ENCODE measurements around the gene STRAP. TPM values are rescaled to one million over a fixed set of nuclear protein-coding genes. Genes with fewer than 3 reads are reported as not detected.
"Not testable (repeated sequence)": the region's sequence is repeated elsewhere in the genome, so short reads cannot be mapped to it uniquely, and the experiment has no call there.

Gene STRAP
- total RNA-seq, 2 donors from 2014 or later, result 107 to 136 TPM

DNA sequence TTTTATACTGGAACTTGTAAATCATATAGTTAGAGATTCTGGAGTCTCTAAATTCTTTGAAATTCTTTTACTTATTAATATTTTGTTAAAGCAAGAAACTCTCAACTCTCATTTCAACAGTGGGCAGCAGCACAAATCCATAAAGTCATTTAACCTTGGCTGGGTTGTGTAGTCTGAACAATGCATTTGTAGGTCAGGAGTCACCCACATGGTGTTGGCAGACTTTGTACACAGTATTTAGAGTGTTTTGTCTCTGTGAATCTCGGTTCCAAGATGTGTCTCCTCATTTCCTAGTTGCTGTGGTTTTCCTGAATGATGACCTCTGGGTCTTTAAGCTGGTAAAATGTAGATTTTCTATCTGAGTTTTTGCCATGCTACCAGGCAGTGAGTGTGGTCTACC, 20.8 kb upstream of the STRAP start:
- DNase-seq (ENCODE audit: low spot score in 2 of 2), result no peak
- no peak for ATAC-seq
- no peaks in the 10 kb centered on the region for H3K36me3 Mint-ChIP-seq
- H3K27ac Mint-ChIP-seq, result no peak overlapping the region
- H3K9me3 Mint-ChIP-seq, result no peaks in the 10 kb centered on the region

DNA sequence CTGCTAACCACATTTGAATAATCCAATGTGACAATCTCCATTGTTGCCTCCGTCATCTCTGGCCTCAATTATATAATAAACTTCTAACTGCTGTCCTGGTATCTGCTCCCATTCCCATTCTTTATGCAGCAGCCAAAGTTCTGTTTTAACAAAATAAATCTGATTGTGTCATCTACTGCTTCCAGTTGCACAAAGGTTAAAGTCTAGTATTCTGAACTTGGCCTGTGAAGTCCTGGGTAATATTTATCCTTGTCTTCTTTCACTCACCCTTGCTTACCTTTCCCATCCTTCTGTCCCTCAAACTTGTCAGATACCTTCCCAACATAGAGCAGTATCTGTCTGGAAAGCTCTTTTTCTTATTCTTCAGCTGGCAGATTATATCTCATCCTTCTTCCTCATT, 19.3 kb upstream of the STRAP start:
- H3K27ac Mint-ChIP-seq, result no peak overlapping the region
- ATAC-seq, result no peak
- DNase-seq (ENCODE audit: low spot score in 2 of 2), result no peak
- H3K9me3 Mint-ChIP-seq, result no peaks in the 10 kb centered on the region
- H3K36me3 Mint-ChIP-seq, result peaks cover 0 to 4% of the 10 kb centered on the region in 2 donors

DNA sequence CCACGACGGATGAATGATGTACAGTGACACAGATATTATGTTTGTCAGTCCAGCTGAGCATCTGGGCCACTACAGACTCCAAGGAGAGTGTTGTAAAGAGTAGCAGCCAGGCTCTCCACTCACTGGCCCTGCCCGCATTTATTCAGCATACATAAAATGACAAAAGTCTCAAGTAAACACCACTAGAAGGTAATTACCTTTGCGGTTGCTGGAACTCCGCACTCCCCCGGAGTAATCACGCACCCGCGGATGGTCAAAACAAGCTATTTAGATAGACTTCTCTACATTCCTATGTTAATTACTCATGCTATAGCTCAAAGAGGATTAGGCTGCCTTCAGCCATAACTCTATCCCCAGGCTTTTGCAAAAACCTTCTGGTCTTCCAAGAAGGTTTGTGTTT, 18.8 kb upstream of the STRAP start:
- H3K27ac Mint-ChIP-seq, result no peak overlapping the region
- DNase-seq (ENCODE audit: low spot score in 2 of 2) (no peak), ATAC-seq (no peak)
- H3K9me3 Mint-ChIP-seq, result no peaks in the 10 kb centered on the region
- peaks cover 0 to 7% of the 10 kb centered on the region in 2 donors for H3K36me3 Mint-ChIP-seq

DNA sequence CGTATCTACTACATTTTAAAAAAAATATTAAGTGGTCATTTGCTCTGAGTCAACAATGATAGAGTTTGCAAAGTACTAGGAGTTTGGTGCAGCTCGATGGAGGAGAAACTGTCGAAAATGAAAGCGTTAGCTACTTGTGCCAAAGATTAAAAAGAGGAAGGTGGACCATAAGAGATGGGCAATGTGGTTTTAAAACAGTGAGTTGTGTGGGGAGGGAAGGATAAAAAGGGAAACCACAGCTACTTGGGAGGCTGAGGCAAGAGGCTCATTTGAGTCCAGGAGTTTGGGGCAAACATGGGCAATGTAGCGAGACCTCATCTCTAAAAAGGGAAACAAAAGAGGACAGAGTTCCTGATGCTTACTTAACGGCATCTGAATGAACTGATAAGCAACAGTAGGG, 18.2 kb upstream of the STRAP start:
- no peak for DNase-seq (ENCODE audit: low spot score in 2 of 2)
- H3K36me3 Mint-ChIP-seq, result peaks cover 0 to 8% of the 10 kb centered on the region in 2 donors
- no peaks in the 10 kb centered on the region for H3K9me3 Mint-ChIP-seq
- H3K27ac Mint-ChIP-seq, result no peak overlapping the region
- no peak for ATAC-seq

DNA sequence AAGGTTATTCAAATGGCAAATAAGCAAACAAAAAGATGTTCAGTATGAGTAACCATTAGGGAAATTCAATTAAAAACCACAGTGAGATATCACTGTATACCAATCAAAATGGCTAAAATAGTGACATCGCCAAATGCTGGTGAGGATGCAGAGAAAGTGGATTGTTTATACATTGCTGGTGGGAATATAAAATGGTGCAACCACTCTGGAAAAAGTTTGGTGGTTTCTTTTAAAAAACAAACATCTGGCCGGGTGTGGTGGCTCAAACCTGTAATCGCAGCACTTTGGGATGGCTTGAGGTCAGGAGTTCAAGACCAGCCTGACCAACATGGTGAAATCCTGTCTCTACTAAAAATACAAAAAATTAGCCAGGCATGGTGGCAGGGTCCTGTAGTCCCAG, 14.0 kb upstream of the STRAP start:
- no peak for ATAC-seq
- no peak for DNase-seq (ENCODE audit: low spot score in 2 of 2)
- Mint-ChIP-seq H3K27ac (no peak overlapping the region), H3K9me3 (peaks cover 0 to 9% of the 10 kb centered on the region in 2 donors), H3K36me3 (peaks cover 0 to 21% of the 10 kb centered on the region in 2 donors)

DNA sequence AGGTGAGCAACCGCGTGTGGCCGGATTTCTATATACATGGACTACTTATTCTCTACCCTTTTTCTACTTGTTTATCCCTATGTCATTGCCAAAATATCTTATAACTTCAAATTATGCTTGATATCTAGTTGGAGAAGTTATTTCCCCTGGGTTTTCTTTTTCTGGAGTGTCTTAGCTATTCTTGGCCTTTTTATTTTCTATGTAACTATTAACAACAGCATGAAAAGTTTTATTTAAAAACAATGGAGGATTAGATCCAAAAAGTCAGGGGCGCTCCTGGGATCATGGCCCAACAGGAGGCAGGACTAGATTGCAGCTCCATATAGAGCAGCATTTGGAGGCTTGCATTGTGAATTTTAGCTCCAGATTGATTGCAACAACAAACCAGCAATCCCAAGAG, 8.6 kb upstream of the STRAP start:
- Mint-ChIP-seq H3K36me3 (peaks cover 14 to 18% of the 10 kb centered on the region in 2 donors), H3K27ac (no peak overlapping the region), H3K9me3 (peaks cover 0 to 13% of the 10 kb centered on the region in 2 donors)
- DNase-seq (ENCODE audit: low spot score in 2 of 2), result no peak
- no peak for ATAC-seq

DNA sequence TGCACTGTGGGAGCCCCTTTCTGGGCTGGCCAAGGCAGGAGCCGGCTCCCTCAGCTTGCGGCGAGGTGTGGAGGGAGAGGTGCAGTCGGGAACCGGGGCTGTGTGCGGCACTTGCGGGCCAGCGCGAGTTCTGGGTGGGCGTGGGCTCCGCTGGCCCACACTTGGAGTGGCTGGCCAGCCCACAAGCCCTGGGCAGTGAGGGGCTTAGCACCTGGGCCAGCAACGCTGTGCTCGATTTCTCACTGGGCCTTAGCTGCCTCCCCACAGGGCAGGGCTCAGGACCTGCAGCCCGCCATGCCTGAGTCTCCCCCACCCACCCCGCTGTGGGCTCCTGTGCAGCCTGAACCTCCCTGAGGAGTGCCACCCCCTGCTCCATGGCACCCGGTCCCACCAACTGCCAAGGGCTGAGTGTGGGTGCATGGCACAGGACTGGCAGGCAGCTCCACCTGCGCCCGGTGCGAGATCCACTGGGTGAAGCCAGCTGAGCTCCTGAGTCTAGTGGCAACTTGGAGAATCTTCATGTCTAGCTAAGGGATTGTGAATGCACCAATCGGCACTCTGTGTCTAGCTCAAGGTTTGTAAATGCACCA, 7.5 kb upstream of the STRAP start:
- ATAC-seq; H3K27ac Mint-ChIP-seq; DNase-seq (ENCODE audit: low spot score in 2 of 2); H3K9me3 Mint-ChIP-seq: not testable (repeated sequence)
- H3K36me3 Mint-ChIP-seq, result peaks cover 7 to 18% of the 10 kb centered on the region in 2 donors

DNA sequence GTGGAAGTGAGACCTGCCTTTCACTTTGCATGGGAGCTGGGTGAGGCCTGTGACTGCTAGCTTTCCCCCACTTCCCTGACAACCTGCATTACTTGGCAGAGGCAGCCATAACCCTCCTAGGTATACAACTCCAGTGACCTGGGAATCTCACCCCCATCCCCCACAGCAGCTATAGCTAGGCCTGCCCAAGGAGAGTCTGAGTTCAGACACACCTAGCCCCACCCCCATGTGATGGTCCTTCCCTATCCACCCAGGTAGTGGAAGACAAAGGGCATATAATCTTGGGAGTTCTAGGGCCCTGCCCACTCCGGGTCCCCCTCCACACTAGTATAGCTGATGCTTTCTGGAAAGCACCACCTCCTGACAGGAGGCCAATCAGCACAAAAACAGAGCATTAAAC, 6.3 kb upstream of the STRAP start:
- Mint-ChIP-seq H3K36me3 (peaks cover 4 to 18% of the 10 kb centered on the region in 2 donors), H3K27ac (peak overlapping the region in 1 of 2 donors; percentile 16), H3K9me3 (peaks cover 0 to 4% of the 10 kb centered on the region in 2 donors)
- DNase-seq (ENCODE audit: low spot score in 2 of 2), result no peak
- ATAC-seq, result no peak

DNA sequence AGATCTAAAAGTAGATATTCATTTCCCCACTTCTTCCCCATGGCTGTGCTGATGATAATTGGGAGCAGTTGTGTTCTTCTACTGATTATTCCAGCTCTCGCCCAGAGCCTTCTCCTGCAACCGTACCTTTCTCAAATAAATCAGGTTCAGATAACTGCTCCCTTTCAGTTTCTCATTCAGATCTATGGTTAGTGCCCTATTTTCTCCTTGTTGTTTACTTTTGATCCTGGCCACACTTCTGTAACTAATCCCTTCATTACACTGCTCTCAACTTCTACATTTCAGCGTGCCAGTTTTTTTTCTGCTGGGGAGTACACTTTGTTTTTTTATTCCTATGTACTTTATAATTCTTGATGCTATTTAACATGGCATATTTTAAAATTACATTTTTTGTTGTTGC, 2.8 kb upstream of the STRAP start:
- ATAC-seq (no peak), DNase-seq (ENCODE audit: low spot score in 2 of 2) (no peak)
- peaks cover 29 to 30% of the 10 kb centered on the region in 2 donors for H3K36me3 Mint-ChIP-seq
- peaks cover 0 to 4% of the 10 kb centered on the region in 2 donors for H3K9me3 Mint-ChIP-seq
- no peak overlapping the region for H3K27ac Mint-ChIP-seq

DNA sequence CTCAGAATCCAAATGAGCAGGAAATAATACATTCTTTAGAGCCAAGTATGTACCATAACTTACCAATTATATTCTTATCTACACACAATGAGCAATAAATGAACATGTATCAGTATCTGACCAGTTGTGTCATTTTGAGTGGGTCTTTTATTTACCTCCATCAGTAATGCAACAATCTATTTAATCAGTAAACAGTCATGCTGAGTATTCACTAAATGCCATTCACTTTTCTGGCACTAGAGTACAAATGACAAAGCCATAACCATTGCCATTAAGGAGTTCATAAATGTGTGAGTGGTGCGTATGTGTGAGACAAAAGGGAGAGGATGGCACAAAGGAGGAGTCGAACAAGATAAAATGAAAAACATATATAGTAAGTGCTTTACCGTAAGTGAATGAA, 1.5 kb upstream of the STRAP start:
- DNase-seq (ENCODE audit: low spot score in 2 of 2), result no peak
- Mint-ChIP-seq H3K36me3 (peaks cover 30 to 31% of the 10 kb centered on the region in 2 donors), H3K27ac (peak overlapping the region in 1 of 2 donors; percentile 98), H3K9me3 (peaks cover 0 to 4% of the 10 kb centered on the region in 2 donors)
- ATAC-seq, result no peak

DNA sequence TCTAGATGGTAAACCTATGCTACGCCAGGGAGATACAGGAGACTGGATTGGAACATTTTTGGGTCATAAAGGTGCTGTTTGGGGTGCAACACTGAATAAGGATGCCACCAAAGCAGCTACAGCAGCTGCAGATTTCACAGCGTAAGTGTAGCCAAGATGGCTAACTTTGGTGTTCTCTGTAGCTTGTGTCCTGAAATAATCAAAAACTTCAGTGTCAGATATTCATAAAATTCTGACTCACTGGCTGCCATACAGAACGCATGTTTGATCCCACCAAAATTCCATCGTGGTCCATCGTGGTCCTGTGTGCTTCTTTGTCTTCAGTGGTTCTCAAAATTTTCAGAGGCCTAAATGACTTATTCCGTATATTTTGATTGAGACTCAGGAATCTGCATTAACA, 1.3 kb downstream of the STRAP start:
- Mint-ChIP-seq H3K9me3 (no peaks in the 10 kb centered on the region), H3K36me3 (peaks cover 37% of the 10 kb centered on the region in 2 donors), H3K27ac (peak overlapping the region; percentile 96 to 98)
- ATAC-seq, result no peak
- no peak for DNase-seq (ENCODE audit: low spot score in 2 of 2)

DNA sequence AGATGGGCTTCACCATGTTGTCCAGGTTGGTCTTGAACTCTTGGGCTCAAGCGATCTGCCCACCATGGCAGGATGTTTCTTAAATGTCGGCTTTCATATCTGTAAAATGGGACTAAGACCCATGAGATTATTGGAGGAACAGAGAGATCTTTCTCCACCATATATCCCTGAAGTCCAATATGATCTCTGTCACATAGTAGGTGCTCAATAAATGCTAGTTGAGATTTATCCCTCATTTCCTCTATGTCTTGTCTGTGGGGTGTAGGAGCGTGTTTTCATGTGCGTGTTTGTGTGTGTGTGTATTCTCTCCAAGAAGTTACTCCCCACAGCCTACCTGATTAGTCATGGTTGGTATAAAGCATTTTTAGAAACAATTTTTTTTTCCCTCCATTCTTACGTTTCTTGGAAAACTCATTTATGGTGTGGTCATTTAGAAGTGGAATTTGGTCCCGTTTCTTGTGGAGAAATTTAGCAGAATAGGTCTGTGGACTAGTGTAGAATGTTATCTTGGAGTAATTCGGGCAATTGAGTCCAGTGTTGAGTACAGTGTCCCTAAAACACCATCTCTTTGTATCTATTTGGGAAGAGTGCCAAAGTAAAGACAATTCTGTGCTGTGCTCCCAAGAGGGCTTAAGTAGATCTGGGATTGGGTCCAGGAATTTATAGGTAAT, 4.3 kb downstream of the STRAP start:
- Mint-ChIP-seq H3K36me3 (peaks cover 39 to 46% of the 10 kb centered on the region in 2 donors), H3K27ac (peak overlapping the region in 1 of 2 donors; percentile 69), H3K9me3 (no peaks in the 10 kb centered on the region)
- DNase-seq (ENCODE audit: low spot score in 2 of 2) (no peak), ATAC-seq (no peak)

DNA sequence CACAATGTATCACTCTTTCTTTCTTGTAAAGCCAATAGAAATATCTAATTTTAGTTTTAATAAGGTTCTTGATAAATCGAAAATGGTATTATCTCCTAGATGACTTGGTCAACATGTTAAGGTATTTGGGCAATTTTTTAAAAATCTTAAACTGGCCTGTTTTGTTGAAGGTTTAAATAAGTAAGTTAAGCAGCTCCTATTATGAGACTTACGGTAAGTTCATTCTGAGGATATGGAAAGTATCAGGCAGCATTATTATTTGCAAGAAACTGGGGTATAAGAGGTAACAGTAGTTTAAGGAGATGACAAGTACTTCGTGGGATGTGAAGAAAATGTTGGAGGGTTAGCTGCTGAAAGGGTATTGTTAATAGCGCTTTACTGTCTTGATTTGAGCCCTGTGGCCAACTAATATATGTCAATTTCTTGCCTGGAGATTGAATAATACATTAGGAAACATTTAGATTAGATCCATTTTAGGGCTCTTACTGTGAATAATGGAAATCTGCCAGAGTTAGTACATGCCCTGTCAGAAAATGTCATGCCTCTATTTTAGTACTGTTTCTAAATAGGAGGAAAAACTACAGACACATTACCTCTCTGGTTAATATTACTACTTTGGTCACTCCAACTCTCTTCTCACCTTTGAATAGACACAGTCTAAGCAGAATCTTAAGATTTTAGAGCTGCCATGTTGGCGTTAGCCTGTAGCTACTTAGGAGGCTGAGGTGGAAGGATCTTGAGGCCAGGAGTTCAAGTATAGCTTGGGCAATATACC, 5.0 kb downstream of the STRAP start:
- Mint-ChIP-seq H3K27ac (no peak overlapping the region), H3K36me3 (peaks cover 32 to 46% of the 10 kb centered on the region in 2 donors), H3K9me3 (no peaks in the 10 kb centered on the region)
- DNase-seq (ENCODE audit: low spot score in 2 of 2) (no peak), ATAC-seq (no peak)

DNA sequence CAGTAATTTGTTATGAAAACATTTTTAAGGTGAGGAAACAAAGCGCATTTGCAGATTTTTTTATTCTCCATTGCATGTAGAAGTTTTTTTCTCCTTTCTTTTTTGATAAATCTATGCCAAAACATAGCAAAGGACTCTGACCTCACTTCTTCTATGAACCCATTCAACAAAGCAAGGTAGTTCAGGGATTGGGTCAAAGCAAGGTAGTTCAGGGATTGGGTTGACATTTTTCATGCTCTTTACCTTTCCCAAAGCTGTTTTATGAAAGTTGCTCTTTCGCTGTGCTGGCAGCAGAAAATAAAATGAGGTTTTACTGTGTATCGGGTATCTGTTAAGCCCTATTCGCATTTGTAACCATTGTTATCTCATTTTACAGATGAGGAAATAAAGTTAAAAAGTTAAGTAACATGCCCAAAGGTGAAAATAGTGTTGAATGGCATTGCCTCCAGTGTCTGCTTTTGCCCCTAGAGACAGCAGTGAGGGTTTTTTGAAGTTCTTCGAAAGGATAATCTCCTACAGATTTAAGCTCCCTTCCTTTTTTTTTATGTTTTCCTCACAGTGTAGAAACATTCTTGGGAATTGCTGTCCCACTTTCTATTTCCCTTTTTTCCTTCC, 10.6 kb downstream of the STRAP start:
- Mint-ChIP-seq H3K9me3 (no peaks in the 10 kb centered on the region), H3K27ac (no peak overlapping the region), H3K36me3 (peaks cover 6 to 8% of the 10 kb centered on the region in 2 donors)
- DNase-seq (ENCODE audit: low spot score in 2 of 2) (no peak), ATAC-seq (no peak)

DNA sequence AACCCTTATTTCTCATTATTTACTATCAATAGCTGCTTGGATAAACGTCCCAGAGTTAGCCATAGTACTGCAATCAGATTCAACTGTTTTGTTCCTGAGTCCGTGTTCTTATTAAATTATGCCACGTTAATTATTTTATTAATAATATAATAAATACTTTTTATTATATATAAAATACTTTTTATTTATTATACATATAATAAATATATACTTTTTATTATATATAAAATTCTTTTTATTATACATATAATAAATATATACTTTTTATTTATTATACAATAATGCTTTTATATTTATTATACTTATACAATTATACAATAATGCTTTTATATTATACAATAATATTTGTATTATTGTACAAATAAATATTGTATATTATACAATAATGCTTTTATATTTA, 11.1 kb downstream of the STRAP start:
- DNase-seq (ENCODE audit: low spot score in 2 of 2) (no peak), ATAC-seq (no peak)
- Mint-ChIP-seq H3K36me3 (peaks cover 6 to 8% of the 10 kb centered on the region in 2 donors), H3K9me3 (no peaks in the 10 kb centered on the region), H3K27ac (no peak overlapping the region)

DNA sequence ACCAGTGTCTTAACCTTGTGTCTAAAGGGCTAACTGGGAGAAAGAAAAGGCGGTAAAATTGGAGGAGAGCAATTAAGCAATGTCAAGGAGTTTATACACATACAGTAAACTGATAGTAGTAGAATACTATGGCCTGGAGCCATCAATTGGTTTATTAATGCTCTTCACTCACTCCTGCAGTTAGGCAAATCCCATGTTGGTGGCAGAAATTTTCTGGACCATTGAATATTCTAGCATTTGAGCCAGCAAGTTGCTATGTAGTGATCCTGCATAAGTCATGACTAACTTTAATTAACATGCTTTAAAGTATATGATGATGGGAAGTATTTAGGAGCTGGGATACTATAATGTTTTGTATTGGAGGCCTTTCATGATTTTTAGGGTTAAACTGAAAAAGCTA, 14.7 kb downstream of the STRAP start:
- ATAC-seq, result no peak
- peaks cover 0 to 22% of the 10 kb centered on the region in 2 donors for H3K36me3 Mint-ChIP-seq

DNA sequence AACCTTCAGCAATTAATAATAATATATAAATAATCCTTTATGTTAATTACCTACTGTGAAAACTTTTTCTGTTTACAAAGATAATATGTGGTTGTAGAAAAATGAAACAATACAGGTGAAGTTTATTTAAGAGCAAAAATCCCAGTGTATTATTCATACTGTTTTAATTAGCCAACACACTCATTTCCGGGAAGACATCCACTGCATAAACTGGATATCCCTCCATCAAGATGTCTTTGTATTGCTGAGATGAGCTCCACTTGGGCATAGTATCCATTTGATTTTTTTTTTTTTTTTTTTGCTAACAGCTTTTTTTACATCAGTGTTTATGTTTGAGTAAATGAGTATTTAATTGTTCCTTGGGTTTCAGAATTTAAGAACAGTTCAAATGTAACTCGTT, 15.2 kb downstream of the STRAP start:
- Mint-ChIP-seq H3K36me3 (peaks cover 0 to 25% of the 10 kb centered on the region in 2 donors), H3K9me3 (no peaks in the 10 kb centered on the region), H3K27ac (no peak overlapping the region)
- no peak for ATAC-seq
- DNase-seq (ENCODE audit: low spot score in 2 of 2), result no peak

More for the DNA sequence above, 14.7 kb downstream of the STRAP start:
- no peaks in the 10 kb centered on the region for H3K9me3 Mint-ChIP-seq
- no peak overlapping the region for H3K27ac Mint-ChIP-seq
- no peak for DNase-seq (ENCODE audit: low spot score in 2 of 2)
